NCI-H2171 treated with DMSO at 0.1 percent for 48 hours (cell line): ENCODE results near the gene SORBS2.

Source experiments
- DNase-seq: peaks from one replicate; lab custom pipeline; 2025; lab: John Stamatoyannopoulos, UW

Gene SORBS2

DNA sequence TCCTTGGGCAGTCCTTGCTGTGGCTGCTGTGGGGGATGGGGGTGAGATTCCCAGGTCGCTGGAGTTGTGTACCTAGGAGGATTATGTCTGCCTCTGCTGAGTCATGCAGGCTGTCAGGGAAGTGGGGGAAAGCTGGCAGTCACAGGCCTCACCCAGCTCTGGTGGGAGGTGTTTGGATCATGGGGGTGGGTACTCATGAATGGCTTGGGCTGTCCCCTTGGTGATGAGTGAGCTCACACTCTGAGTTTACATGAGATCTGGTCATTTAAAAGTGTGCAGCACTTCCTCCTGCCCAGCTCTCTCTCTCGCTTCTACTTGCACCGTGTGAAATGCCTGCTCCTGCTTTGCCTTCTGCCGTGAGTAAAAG lies 252.1 kb downstream of the SORBS2 start:
- no peak for DNase-seq

DNA sequence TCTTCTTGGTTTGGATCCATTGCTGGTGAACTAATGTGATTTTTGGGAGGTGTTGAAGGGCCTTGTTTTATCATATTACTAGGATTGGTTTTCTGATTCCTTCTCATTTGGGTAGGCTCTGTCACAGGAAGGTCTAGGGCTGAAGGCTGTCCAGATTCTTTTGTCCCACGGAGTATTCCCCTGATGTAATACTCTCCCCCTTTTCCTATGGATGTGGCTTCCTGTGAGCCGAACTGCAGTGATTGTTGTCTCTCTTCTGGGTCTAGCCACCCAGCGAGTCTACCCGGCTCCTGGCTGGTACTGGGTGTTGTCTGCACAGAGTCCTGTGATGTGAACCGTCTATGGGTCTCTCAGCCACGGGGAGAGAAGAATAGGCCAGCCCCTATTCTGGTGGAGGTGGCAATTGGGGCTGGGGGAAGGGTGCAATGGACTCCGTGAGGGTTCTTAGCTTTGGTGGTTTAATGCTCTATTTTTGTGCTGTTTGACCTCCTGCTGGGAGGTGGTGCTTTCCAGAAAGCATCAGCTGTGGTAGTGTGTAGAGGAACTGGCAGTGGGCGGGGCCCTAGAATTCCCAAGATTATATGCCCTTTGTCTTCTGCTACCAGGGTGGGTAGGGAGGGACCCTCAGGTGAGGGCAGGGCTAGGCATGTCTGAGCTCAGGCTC lies 252.6 kb downstream of the SORBS2 start:
- peak; percentile 16 for DNase-seq

DNA sequence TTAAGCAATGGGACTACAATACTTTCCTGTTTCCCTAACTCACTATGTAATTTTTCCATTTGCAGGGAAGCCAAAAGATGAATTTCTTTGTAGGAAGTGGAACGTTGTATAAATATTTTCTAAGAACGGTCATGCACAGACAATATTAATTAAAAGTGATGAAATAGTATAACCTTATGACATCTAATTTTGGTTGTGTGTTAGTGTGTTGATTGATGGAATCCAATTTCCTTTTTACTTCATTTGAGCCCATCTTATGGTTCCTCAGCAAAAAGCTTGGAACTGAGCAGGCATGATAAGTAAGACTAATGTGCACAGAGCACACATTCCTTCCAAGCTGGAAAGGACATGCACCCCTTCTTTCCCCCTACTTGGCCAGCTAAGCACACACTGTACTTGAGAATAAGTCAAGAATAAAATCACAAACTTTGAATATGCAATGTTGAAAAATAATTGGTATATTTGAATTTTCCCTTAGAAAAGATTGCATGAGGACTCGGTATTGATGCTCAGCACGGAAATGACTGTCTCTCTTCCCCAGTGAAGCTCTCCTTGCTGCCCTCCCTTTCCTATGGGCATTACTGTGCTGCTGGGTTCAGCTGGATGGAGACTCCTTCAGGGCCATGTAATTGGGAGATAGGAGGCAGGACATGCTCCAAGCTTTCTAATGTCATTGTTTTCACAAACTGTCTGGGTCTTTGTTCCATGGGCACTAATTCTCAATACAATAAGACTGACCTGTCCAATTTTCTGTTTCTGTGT lies 257.4 kb downstream of the SORBS2 start:
- no peak for DNase-seq

DNA sequence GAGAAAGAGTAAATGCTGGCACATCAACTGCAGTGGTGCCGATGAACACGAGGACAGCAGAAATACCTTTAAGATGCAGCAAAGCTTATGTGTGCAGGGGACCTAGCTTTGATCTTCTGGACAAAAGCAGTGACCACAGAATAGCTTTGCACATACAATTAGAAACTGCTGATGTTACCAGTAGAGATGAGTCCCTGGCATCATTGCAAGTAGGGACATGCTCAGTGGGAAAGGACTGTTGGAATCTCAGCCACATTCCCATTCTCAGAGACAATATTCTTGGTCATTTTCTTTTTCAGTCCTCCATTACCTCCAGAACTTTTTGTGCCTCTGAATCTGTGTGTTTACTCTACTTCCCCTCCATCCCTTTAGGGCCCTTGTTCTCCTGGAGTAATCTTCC lies 259.7 kb downstream of the SORBS2 start:
- no peak for DNase-seq

DNA sequence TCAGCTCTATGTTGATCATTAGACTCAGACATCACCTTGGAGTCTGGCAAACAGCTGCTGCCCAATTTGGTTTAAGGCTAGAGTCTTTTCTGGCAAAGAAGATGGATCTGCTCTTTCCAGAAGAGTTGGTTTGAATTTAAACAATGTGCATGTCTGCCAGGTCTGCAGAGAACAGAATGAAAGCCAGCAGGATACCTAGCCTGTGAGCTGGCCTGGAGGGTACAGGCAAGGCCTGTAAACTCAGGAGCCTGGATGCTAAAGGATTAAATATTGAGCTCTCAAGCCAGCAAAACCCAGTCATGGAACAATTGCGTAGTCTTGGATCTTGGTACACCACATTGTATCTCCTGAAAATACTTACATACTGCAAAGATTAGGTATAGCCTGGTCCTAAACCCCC lies 261.1 kb downstream of the SORBS2 start:
- no peak for DNase-seq

DNA sequence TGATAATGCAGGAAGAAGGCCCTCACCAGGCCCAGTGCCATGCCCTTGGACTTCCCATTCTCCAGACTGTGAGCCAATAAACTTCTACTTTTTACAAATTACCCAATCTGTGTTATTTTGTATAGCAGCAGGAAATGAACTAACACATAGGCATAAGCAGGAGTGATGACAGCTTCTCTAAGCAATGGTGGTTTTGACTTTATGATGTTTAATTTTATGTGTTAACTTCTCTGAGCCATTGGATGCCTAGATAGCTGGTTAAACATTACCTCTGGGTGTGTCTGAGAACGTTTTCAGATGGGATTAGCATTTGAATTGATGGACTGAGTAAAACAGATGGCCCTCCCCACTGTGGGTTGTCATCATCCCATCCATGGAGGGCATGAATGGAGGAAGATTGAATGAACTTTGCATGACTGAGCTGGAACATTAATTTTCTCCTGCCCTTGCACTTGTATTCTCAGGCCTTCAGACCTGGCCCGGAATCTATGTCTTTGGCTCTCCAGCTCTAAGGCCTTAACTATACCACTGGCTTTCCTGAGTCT lies 262.8 kb downstream of the SORBS2 start:
- no peak for DNase-seq

DNA sequence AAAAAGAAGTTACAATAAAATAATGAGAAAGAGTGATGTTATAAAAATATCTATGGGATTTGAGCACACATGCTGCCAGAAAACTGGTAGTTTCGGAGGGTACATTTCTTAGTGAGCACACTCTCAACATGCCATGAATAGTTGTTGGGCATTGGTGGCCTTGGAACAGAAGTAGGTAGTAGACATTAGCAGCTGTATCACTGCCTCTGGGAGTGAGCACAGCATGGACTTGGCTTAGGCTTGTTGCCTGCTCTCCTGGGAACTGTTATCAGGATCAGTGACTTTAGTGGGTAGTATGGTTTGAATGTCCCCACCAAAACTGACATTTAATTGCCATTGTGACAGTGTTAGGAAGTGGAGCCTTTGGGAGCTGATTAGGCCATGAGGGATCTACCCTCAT lies 263.4 kb downstream of the SORBS2 start:
- no peak for DNase-seq

DNA sequence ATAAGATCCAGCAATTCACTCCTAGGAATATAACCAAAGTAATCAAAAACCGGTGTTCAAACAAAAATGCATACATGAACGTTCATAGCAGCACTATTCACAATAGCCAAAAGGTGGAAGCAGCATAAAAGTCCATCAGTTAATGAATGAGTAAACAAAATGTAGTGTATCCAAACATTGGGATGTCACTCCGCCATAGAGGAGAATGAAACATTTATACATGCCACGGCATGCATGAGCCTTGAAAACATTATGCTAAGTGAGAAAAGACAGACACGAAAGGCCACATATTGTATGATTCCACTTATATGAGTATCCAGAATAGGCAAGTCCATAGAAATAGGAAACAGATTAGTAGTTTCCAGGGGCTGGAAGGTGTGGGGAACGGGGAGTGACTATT lies 265.7 kb downstream of the SORBS2 start:
- DNase-seq = no peak

DNA sequence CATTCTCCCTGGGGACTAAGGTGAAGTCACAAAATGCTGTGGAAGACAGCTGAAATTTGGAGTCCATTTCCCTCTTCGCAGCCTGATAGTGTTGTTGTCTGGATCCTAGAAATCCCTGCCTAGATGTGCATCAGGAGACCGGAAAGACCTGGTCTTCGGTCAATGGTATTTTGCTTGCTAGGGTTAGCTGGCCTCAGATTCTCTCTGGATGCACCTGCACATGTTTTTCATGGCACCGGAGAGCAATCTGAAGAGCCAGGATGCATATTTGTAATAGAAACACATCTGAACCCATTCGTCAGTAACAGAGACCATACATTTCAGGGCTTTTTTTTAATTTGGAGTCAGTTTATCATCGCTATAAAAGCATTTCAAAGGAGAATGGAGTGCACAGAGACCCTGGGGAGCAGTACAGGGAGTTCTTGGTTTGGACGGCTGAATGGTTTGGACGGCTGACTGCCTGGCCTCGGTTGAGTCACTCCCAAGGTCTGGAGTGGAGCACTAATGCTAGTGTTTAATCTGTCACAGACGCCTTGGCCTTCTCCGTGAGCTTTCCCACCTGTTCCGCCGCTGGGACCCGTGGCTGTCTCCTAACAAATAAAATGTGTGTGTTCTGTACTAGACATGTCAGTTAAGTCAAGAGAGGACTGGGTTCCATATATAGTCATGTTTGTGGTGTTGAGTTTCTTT lies 269.2 kb downstream of the SORBS2 start:
- DNase-seq = no peak

DNA sequence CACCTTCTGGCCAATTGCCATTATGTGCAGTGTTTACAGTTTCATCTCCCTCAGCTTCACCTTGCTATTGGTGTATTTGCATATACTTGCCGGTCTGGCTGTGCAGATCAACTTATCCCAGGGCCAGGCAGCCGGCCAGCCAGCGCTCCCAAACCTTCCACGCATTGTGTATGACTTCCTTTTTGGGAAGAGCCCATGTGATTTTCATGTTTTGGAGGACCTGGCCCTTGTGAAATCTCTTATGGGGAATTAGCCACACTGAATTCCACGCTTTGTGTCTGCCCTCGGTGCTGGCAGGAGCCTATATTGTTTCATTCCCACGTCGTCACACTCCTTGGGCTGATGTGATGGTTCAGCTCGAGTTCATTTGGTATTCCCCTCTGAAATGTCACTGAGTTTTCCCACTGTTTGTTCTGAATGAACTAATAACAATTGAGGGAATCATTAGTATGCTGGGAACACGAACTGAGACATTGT lies 270.7 kb downstream of the SORBS2 start:
- no peak for DNase-seq

DNA sequence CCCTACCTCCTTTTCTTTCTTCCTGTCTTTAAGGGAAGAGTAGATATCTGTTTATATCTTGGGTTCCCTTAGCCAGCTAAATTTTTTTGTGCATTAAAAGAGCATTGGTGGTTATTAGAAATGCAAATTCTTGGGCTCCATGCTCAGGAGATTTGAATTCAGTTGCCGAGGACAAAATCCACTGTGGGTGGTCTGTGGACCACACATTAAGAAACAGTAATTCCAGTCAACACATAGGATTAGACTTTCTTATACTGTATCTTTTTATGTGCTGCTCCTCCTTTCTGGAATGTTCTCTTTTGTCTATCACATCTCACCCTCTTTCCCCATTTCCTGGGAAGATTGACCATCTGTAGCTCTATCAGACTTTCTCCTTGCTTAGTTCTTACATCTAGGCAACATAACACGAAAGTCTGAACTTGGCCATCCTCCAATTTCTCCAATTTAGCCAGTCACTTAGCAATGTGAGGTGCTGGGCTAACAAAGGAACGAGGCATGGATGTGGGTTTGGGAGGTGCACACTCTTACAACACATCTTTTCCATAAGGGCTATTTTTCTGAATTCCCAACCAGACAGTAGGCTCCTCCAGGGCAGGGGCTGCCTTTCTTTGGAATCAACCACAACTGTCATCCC lies 271.4 kb downstream of the SORBS2 start:
- no peak for DNase-seq

DNA sequence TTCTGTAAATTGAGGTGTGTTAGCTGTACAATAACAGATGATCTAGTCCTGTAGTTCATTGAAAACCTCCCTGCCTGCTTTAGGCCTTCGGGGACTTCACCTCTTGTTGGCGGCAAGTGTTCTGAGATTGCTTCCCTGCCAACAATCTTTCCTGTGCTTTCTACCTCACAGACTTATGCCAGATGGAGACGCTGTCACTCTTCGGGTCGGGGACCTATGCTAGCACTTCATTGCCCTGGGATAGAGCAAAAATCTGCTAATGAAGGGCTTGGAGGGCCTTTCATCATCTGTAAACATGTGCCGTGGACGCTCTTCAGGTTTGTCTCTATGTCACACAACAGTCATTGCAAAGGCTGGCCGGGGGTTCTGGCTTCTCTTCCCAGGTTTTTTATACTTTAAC lies 272.0 kb downstream of the SORBS2 start:
- no peak for DNase-seq

DNA sequence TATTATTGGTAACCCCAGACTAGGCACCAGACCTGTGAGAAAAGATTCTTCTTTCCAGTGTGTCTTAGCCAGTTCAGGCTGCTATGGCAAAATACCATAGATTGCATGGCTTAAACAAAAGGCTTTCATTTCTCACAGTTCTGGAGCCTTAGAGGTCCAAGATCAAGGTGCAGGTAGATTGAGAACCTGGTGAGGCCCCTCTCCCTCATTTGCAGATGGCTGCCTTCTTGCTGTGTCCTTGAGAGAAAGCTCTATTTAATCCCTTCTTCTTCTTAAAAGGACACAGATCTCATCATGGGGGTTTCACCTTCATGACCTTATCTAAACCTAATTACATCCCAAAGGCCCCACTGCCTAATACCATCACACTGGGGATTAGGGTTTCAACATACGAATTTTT lies 273.2 kb downstream of the SORBS2 start:
- no peak for DNase-seq

DNA sequence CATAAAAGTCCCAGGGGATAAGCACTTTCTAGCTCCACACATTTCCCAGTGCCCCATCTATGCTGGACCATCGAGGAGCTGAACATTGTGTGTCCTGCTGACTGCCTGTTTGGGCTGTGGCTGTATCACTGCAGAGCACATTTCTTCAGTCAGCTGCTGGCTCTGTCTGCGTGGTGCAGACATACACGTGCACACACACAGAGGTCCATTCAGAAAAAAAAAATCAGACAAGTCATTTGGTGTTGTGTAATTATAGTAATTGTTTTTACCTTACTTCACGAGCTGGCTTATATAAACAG lies 275.6 kb downstream of the SORBS2 start:
- no peak for DNase-seq

DNA sequence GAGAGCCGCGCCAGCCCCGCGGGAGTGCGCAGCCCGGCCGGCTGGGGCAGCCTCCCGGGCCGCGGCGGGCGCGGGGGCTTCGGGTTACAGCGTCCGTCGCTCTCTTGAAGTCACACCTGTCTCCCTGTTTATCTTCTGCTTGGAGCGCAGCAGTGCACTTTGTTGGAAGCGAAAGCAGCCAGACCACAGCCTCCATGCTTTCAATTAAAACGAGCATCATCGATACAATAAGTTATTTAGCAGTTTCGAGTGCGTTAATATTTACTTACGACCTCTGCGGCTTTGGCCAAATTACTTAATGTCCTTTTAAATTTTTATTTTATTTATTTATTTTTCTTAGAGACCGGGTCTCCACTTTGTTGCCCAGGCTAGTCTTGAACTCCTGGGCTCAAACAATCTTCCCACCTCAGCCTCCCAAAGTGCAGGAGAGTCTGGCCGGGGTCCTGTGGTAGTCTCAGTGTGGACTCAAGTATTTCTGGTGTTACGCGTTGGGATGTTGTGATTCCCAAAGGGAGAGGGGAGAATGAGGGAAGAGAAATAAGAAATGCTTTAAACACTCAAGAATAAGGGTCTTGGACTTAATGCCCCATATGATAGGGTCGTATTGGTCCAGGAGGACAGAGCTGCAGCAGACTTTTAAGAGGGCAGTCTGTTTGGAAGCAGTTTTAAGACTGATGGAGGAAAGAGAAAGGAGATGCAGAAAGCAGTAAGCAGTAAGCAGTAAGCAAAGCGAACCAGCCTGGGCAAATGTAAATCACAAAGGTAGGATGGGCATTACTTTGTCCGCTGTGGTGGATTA lies 276.2 kb downstream of the SORBS2 start:
- DNase-seq = peak; percentile 53
